Liver (tissue), 9 donors: Measurements from ENCODE around the gene LARGE1. TPM values are rescaled to one million over a fixed set of nuclear protein-coding genes. Genes with fewer than 3 reads are reported as not detected.

Experiments
- DNase-seq: peaks from one replicate; pipeline ENCODE4 v3.0.0-alpha.2; 2017; ENCODE audit warnings: low spot score
- H3K27ac ChIP-seq, 2 donors: one replicate each; pipeline ENCODE4 v1.7.0; 2013; ENCODE audit warnings: inconsistent platforms in 2 of 2, low read length in 2 of 2, control low read depth in 1 of 2, low read depth in 1 of 2, mild to moderate bottlenecking in 1 of 2
- H3K27me3 ChIP-seq, 4 donors: one replicate each; pipeline versions ENCODE4 v1.6.1 to v1.7.0; 2013; ENCODE audit warnings: low read length in 3 of 4, inconsistent platforms in 1 of 4, mild to moderate bottlenecking in 1 of 4, moderate library complexity in 1 of 4; ENCODE audit not compliant: control insufficient read depth in 4 of 4, insufficient read depth in 4 of 4
- H3K36me3 ChIP-seq, 4 donors: one replicate each; pipeline versions ENCODE4 v1.6.1 to v1.7.0; 2013; ENCODE audit warnings: low read length in 3 of 4, mild to moderate bottlenecking in 3 of 4, low read depth in 1 of 4, moderate library complexity in 1 of 4; ENCODE audit not compliant: control insufficient read depth in 4 of 4, insufficient read depth in 3 of 4
- H3K4me1 ChIP-seq, 4 donors: one replicate each; pipeline versions ENCODE4 v1.6.1 to v1.7.0; 2013; ENCODE audit warnings: low read length in 3 of 4, mild to moderate bottlenecking in 3 of 4, moderate library complexity in 1 of 4; ENCODE audit not compliant: control insufficient read depth in 4 of 4, insufficient read depth in 4 of 4
- H3K4me3 ChIP-seq, 3 donors: one replicate each; pipeline versions ENCODE4 v1.6.1 to v1.7.0; 2013; ENCODE audit warnings: low read length in 3 of 3, control low read depth in 1 of 3, low read depth in 1 of 3, mild to moderate bottlenecking in 1 of 3
- H3K9ac ChIP-seq, 2 donors: one replicate each; pipeline ENCODE4 v1.7.0; 2013; ENCODE audit warnings: low read length in 2 of 2, mild to moderate bottlenecking in 2 of 2, moderate library complexity in 2 of 2, control low read depth in 1 of 2, low read depth in 1 of 2
- H3K9me3 ChIP-seq, 4 donors: one replicate each; pipeline versions ENCODE4 v1.6.1 to v1.7.0; 2013; ENCODE audit warnings: low read length in 3 of 4; ENCODE audit not compliant: control insufficient read depth in 4 of 4
- EGR1 ChIP-seq, 2 donors: IDR thresholded peaks; 2 replicates each; pipeline ENCODE4 v1.6.1; 2016 to 2018; ENCODE audit warnings: antibody characterized with exemption in 2 of 2, low read depth in 2 of 2
- FOXA1 ChIP-seq: IDR thresholded peaks from 2 replicates; pipeline ENCODE4 v1.6.1; 2016; ENCODE audit warnings: antibody characterized with exemption
- FOXA2 ChIP-seq: IDR thresholded peaks from 2 replicates; pipeline ENCODE4 v1.6.1; 2016; ENCODE audit warnings: antibody characterized with exemption
- GABPA ChIP-seq, 2 donors: IDR thresholded peaks in 1 of 2; conservative IDR thresholded peaks in 1 of 2; 2 replicates each; pipeline ENCODE4 v1.6.1; 2016; ENCODE audit warnings: antibody characterized with exemption in 2 of 2, mild to moderate bottlenecking in 1 of 2, moderate library complexity in 1 of 2
- HNF4A ChIP-seq, 2 donors: conservative IDR thresholded peaks; 2 replicates each; pipeline ENCODE4 v1.6.1; 2016; ENCODE audit warnings: antibody characterized with exemption in 2 of 2, mild to moderate bottlenecking in 2 of 2
- HNF4G ChIP-seq: IDR thresholded peaks from 2 replicates; pipeline ENCODE4 v1.6.1; 2016; ENCODE audit warnings: antibody characterized with exemption
- JUND ChIP-seq, 2 donors: IDR thresholded peaks; 2 replicates each; pipeline ENCODE4 v1.6.1; 2016; ENCODE audit warnings: antibody characterized with exemption in 2 of 2
- NR2F2 ChIP-seq: IDR thresholded peaks from 2 replicates; pipeline ENCODE4 v1.6.1; 2016; ENCODE audit warnings: antibody characterized with exemption
- RAD21 ChIP-seq, 2 donors: IDR thresholded peaks; 2 replicates each; pipeline ENCODE4 v1.6.1; 2016; ENCODE audit warnings: antibody characterized with exemption in 2 of 2, mild to moderate bottlenecking in 2 of 2
- RXRA ChIP-seq, 2 donors: IDR thresholded peaks; 2 replicates each; pipeline ENCODE4 v1.6.1; 2017 to 2018; ENCODE audit warnings: antibody characterized with exemption in 2 of 2, mild to moderate bottlenecking in 1 of 2
- SP1 ChIP-seq: IDR thresholded peaks from 2 replicates; pipeline ENCODE4 v1.6.1; 2018; ENCODE audit warnings: antibody characterized with exemption, mild to moderate bottlenecking
- TAF1 ChIP-seq: conservative IDR thresholded peaks from 2 replicates; pipeline ENCODE4 v1.6.1; 2016; ENCODE audit warnings: antibody characterized with exemption, mild to moderate bottlenecking
- YY1 ChIP-seq: IDR thresholded peaks from 2 replicates; pipeline ENCODE4 v1.6.1; 2016; ENCODE audit warnings: antibody characterized with exemption, mild to moderate bottlenecking
- WGBS: extraction: QIAGEN DNeasy Blood & Tissue Kit; methylation state at CpG from one replicate; pipeline ENCODE4 v1.1.7; 2013; 5-methylcytosine and 5-hydroxymethylcytosine counted together
- polyA plus RNA-seq, 2 donors: library from polyadenylated mRNA; stranded (reverse) in 1 of 2; unstranded in 1 of 2; fragments of 200-250 nt in 1 of 2; fragments of >200 nt in 1 of 2; fragmentation: Nextera tagmentation in 1 of 2; extraction: Ambion mirVana in 1 of 2; gene quantifications; one replicate each; pipeline versions ENCODE4 v1.2.1 to v1.2.3, GENCODE V29; 2013 to 2015
- total RNA-seq, 2 donors: library from RNA; depleted of rRNA; stranded (reverse); fragments of >200 nt; gene quantifications; one replicate each; pipeline ENCODE4 v1.2.3, GENCODE V29; 2014
- TF ChIP-seq, protein P1 (sequence below): IDR thresholded peaks from 2 replicates; pipeline ENCODE4 v1.6.1; 2016; ENCODE audit warnings: antibody characterized with exemption
- TF ChIP-seq, protein P2 (sequence below): IDR thresholded peaks from 2 replicates; pipeline ENCODE4 v1.6.1; 2016; ENCODE audit warnings: antibody characterized with exemption
- TF ChIP-seq, protein P3 (sequence below): IDR thresholded peaks from 2 replicates; pipeline ENCODE4 v1.6.1; 2016; ENCODE audit warnings: antibody characterized with exemption
- TF ChIP-seq, protein P4 (sequence below): IDR thresholded peaks from 2 replicates; pipeline ENCODE4 v1.6.1; 2016; ENCODE audit warnings: antibody characterized with exemption, mild to moderate bottlenecking
- TF ChIP-seq, protein P5 (sequence below): fragments of 150-350 bp; IDR thresholded peaks from 2 replicates; pipeline ENCODE4 v1.5.1; 2017; ENCODE audit warnings: improper control_type of control experiment, low read depth, low read length; ENCODE audit not compliant: missing input control
- donor health status: healthy.
- donor health status: healthy.
- donor health status: healthy.
- donor health status: healthy.
- donor health status: healthy.

The LARGE1 gene
- total and polyA plus RNA-seq, 4 donors = 2.3 to 14.1 (median 5.7) TPM

DNA sequence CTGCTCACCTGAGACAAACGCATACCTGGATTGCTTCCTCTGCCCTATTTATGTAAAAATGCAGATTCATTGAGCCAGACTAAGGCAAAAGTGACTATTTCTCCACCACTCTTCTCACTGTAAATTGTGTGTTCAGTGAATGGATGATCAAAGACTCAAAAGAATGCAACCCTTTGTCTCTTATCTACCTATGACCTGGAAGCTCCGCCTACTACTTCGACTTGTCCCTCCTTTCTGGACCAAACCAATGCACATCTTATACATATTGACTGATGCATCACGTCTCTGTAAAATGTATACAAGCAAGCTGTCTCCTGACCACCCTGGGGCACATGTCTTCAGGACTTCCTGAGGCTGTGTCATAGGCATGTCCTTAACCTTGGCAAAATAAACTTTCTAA is 444.1 kb downstream of the LARGE1 start:
- Histone ChIP-seq H3K27ac (no peak overlapping the region), H3K27me3 (no peaks in the 10 kb centered on the region), H3K9me3 (no peaks in the 10 kb centered on the region), H3K4me3 (no peak overlapping the region), H3K36me3 (no peaks in the 10 kb centered on the region), H3K4me1 (peaks cover 0 to under 1% (median 0%) of the 10 kb centered on the region in 4 donors), H3K9ac (no peak overlapping the region)
- TF ChIP-seq RXRA (IDR thresholded peaks at IDR 0.05) = no peak
- TF ChIP-seq, protein P1, sequence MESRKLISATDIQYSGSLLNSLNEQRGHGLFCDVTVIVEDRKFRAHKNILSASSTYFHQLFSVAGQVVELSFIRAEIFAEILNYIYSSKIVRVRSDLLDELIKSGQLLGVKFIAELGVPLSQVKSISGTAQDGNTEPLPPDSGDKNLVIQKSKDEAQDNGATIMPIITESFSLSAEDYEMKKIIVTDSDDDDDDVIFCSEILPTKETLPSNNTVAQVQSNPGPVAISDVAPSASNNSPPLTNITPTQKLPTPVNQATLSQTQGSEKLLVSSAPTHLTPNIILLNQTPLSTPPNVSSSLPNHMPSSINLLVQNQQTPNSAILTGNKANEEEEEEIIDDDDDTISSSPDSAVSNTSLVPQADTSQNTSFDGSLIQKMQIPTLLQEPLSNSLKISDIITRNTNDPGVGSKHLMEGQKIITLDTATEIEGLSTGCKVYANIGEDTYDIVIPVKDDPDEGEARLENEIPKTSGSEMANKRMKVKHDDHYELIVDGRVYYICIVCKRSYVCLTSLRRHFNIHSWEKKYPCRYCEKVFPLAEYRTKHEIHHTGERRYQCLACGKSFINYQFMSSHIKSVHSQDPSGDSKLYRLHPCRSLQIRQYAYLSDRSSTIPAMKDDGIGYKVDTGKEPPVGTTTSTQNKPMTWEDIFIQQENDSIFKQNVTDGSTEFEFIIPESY = no peak
- TF ChIP-seq, protein P2, sequence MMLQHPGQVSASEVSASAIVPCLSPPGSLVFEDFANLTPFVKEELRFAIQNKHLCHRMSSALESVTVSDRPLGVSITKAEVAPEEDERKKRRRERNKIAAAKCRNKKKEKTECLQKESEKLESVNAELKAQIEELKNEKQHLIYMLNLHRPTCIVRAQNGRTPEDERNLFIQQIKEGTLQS = no peak
- no peak for TF ChIP-seq FOXA1
- no peak for TF ChIP-seq JUND (IDR thresholded peaks at IDR 0.05)
- TF ChIP-seq, protein P3, sequence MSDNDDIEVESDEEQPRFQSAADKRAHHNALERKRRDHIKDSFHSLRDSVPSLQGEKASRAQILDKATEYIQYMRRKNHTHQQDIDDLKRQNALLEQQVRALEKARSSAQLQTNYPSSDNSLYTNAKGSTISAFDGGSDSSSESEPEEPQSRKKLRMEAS = no peak
- no peak for TF ChIP-seq TAF1
- TF ChIP-seq YY1 = no peak
- TF ChIP-seq HNF4G = no peak
- no peak for TF ChIP-seq HNF4A (conservative IDR thresholded peaks at IDR 0.05)
- TF ChIP-seq FOXA2 = no peak
- TF ChIP-seq RAD21 (IDR thresholded peaks at IDR 0.05) = no peak
- TF ChIP-seq NR2F2 = no peak
- TF ChIP-seq EGR1 (IDR thresholded peaks at IDR 0.05; ENCODE audit: low read depth in 2 of 2) = no peak
- TF ChIP-seq GABPA (IDR thresholded peaks at IDR 0.05 in 1 of 2, conservative IDR thresholded peaks at IDR 0.05 in 1 of 2) = no peak
- TF ChIP-seq SP1 = no peak
- TF ChIP-seq, protein P4, sequence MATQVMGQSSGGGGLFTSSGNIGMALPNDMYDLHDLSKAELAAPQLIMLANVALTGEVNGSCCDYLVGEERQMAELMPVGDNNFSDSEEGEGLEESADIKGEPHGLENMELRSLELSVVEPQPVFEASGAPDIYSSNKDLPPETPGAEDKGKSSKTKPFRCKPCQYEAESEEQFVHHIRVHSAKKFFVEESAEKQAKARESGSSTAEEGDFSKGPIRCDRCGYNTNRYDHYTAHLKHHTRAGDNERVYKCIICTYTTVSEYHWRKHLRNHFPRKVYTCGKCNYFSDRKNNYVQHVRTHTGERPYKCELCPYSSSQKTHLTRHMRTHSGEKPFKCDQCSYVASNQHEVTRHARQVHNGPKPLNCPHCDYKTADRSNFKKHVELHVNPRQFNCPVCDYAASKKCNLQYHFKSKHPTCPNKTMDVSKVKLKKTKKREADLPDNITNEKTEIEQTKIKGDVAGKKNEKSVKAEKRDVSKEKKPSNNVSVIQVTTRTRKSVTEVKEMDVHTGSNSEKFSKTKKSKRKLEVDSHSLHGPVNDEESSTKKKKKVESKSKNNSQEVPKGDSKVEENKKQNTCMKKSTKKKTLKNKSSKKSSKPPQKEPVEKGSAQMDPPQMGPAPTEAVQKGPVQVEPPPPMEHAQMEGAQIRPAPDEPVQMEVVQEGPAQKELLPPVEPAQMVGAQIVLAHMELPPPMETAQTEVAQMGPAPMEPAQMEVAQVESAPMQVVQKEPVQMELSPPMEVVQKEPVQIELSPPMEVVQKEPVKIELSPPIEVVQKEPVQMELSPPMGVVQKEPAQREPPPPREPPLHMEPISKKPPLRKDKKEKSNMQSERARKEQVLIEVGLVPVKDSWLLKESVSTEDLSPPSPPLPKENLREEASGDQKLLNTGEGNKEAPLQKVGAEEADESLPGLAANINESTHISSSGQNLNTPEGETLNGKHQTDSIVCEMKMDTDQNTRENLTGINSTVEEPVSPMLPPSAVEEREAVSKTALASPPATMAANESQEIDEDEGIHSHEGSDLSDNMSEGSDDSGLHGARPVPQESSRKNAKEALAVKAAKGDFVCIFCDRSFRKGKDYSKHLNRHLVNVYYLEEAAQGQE = no peak
- TF ChIP-seq, protein P5, sequence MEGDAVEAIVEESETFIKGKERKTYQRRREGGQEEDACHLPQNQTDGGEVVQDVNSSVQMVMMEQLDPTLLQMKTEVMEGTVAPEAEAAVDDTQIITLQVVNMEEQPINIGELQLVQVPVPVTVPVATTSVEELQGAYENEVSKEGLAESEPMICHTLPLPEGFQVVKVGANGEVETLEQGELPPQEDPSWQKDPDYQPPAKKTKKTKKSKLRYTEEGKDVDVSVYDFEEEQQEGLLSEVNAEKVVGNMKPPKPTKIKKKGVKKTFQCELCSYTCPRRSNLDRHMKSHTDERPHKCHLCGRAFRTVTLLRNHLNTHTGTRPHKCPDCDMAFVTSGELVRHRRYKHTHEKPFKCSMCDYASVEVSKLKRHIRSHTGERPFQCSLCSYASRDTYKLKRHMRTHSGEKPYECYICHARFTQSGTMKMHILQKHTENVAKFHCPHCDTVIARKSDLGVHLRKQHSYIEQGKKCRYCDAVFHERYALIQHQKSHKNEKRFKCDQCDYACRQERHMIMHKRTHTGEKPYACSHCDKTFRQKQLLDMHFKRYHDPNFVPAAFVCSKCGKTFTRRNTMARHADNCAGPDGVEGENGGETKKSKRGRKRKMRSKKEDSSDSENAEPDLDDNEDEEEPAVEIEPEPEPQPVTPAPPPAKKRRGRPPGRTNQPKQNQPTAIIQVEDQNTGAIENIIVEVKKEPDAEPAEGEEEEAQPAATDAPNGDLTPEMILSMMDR = no peak
- no peak for DNase-seq
- 90% methylated on average over 4 of the region's 4 CpGs for WGBS
